IPS DF 6.9 (cell line): ENCODE data around the gene FAT1.
"Not testable (repeated sequence)": the region's sequence is repeated elsewhere in the genome, so short reads cannot be mapped to it uniquely, and the experiment has no call there.

Experiments
- DNase-seq: peaks from one replicate; pipeline ENCODE4 v3.0.0-alpha.2; 2013; ENCODE audit warnings: low read depth, low spot score
- H3K27ac ChIP-seq: one replicate; pipeline ENCODE4 v1.5.1; 2013; ENCODE audit warnings: low read length, control low read depth
- H3K27me3 ChIP-seq: 2 replicates; pipeline ENCODE4 v1.6.1; 2013; ENCODE audit warnings: mild to moderate bottlenecking, low read length; ENCODE audit not compliant: control insufficient read depth, insufficient read depth
- H3K36me3 ChIP-seq: 2 replicates; pipeline ENCODE4 v1.6.1; 2013; ENCODE audit warnings: low read length; ENCODE audit not compliant: control insufficient read depth, insufficient read depth
- H3K4me1 ChIP-seq: 2 replicates; pipeline ENCODE4 v1.6.1; 2013; ENCODE audit warnings: low read length; ENCODE audit not compliant: control insufficient read depth, insufficient read depth
- H3K4me3 ChIP-seq: 2 replicates; pipeline ENCODE4 v1.5.1; 2013; ENCODE audit warnings: mild to moderate bottlenecking, low read length
- H3K9me3 ChIP-seq: 2 replicates; pipeline ENCODE4 v1.6.1; 2013; ENCODE audit warnings: low read length, inconsistent platforms; ENCODE audit not compliant: control insufficient read depth, insufficient read depth
- WGBS: extraction: QIAGEN DNeasy Blood & Tissue Kit; methylation state at CpG from one replicate; pipeline ENCODE4 v1.1.7; 2013; ENCODE audit warnings: mixed read lengths, missing lambda C conversion rate; ENCODE audit not compliant: insufficient read length, insufficient coverage; 5-methylcytosine and 5-hydroxymethylcytosine counted together

The FAT1 gene

GRCh38 chr4:186762865-186763264 is 39.2 kb upstream of the FAT1 start:
- Histone ChIP-seq H3K36me3 (no peaks in the 10 kb centered on the region), H3K27ac (no peak overlapping the region), H3K27me3 (no peaks in the 10 kb centered on the region), H3K4me1 (no peaks in the 10 kb centered on the region; the same call in 1 of the 2 replicates), H3K9me3 (no peaks in the 10 kb centered on the region), H3K4me3 (no peak overlapping the region)
- no CpG with 5 or more reads among the region's 4 CpGs for WGBS
- no peak for DNase-seq

- Histone ChIP-seq H3K4me3 (no peak overlapping the region), H3K27ac (no peak overlapping the region), H3K9me3 (no peaks in the 10 kb centered on the region), H3K36me3 (no peaks in the 10 kb centered on the region), H3K27me3 (no peaks in the 10 kb centered on the region), H3K4me1 (no peaks in the 10 kb centered on the region; the same call in 1 of the 2 replicates)
- DNase-seq = no peak
- WGBS = no CpG with 5 or more reads among the region's 2 CpGs
Observed at GRCh38 chr4:186762361-186762760, 38.7 kb upstream of the FAT1 start.

GRCh38 chr4:186761956-186762355 is 38.3 kb upstream of the FAT1 start:
- no CpG with 5 or more reads among the region's 2 CpGs for WGBS
- not testable (repeated sequence) for H3K4me1 ChIP-seq

GRCh38 chr4:186761393-186761792 is 37.7 kb upstream of the FAT1 start:
- WGBS = no CpG with 5 or more reads among the region's 3 CpGs

More at GRCh38 chr4:186761956-186762355, 38.3 kb upstream of the FAT1 start:
- not testable (repeated sequence) for H3K36me3 ChIP-seq, H3K27ac ChIP-seq, H3K4me3 ChIP-seq, H3K27me3 ChIP-seq, H3K9me3 ChIP-seq, DNase-seq

GRCh38 chr4:186760576-186760975 is 36.9 kb upstream of the FAT1 start:
- WGBS = no CpG with 5 or more reads among the region's 6 CpGs
- no peaks in the 10 kb centered on the region for H3K27me3 ChIP-seq
- H3K4me3 ChIP-seq = no peak overlapping the region
- H3K4me1 ChIP-seq = no peaks in the 10 kb centered on the region; the same call in 1 of the 2 replicates
- no peak for DNase-seq
- H3K9me3 ChIP-seq = no peaks in the 10 kb centered on the region
- no peak overlapping the region for H3K27ac ChIP-seq
- no peaks in the 10 kb centered on the region for H3K36me3 ChIP-seq

More at GRCh38 chr4:186761393-186761792, 37.7 kb upstream of the FAT1 start:
- no peak overlapping the region for H3K4me3 ChIP-seq
- H3K27ac ChIP-seq = no peak overlapping the region
- no peak for DNase-seq
- no peaks in the 10 kb centered on the region for H3K36me3 ChIP-seq
- H3K9me3 ChIP-seq = no peaks in the 10 kb centered on the region
- H3K4me1 ChIP-seq = no peaks in the 10 kb centered on the region; the same call in 1 of the 2 replicates
- H3K27me3 ChIP-seq = no peaks in the 10 kb centered on the region

GRCh38 chr4:186759990-186760389 is 36.3 kb upstream of the FAT1 start:
- no peaks in the 10 kb centered on the region for H3K36me3 ChIP-seq
- H3K4me3 ChIP-seq = no peak overlapping the region
- no CpG with 5 or more reads among the region's 10 CpGs for WGBS
- no peaks in the 10 kb centered on the region for H3K27me3 ChIP-seq
- H3K9me3 ChIP-seq = no peaks in the 10 kb centered on the region
- no peaks in the 10 kb centered on the region for H3K4me1 ChIP-seq
- H3K27ac ChIP-seq = no peak overlapping the region
- no peak for DNase-seq

GRCh38 chr4:186758929-186759682 is 35.5 kb upstream of the FAT1 start:
- H3K36me3 ChIP-seq = no peaks in the 10 kb centered on the region
- H3K9me3 ChIP-seq = no peaks in the 10 kb centered on the region
- H3K27me3 ChIP-seq = no peaks in the 10 kb centered on the region
- no peaks in the 10 kb centered on the region for H3K4me1 ChIP-seq
- H3K4me3 ChIP-seq = no peak overlapping the region
- DNase-seq = no peak
- no peak overlapping the region for H3K27ac ChIP-seq
- WGBS = no CpG with 5 or more reads among the region's 35 CpGs

GRCh38 chr4:186757696-186758355 is 34.2 kb upstream of the FAT1 start:
- no peaks in the 10 kb centered on the region for H3K36me3 ChIP-seq
- H3K27ac ChIP-seq = no peak overlapping the region
- H3K4me1 ChIP-seq = no peaks in the 10 kb centered on the region
- no peaks in the 10 kb centered on the region for H3K9me3 ChIP-seq
- no peak overlapping the region for H3K4me3 ChIP-seq
- WGBS = 100% methylated on average over 1 of the region's 13 CpGs
- H3K27me3 ChIP-seq = no peaks in the 10 kb centered on the region
- no peak for DNase-seq

GRCh38 chr4:186756550-186756949 is 32.9 kb upstream of the FAT1 start:
- H3K9me3 ChIP-seq, H3K27me3 ChIP-seq, DNase-seq, H3K27ac ChIP-seq, H3K36me3 ChIP-seq, H3K4me1 ChIP-seq, H3K4me3 ChIP-seq: not testable (repeated sequence)
- no CpG with 5 or more reads among the region's 5 CpGs for WGBS

- WGBS = no CpG with 5 or more reads among the region's 8 CpGs
- Histone ChIP-seq H3K9me3 (no peaks in the 10 kb centered on the region), H3K36me3 (no peaks in the 10 kb centered on the region), H3K4me3 (no peak overlapping the region), H3K27me3 (no peaks in the 10 kb centered on the region), H3K4me1 (no peaks in the 10 kb centered on the region), H3K27ac (no peak overlapping the region)
- DNase-seq = no peak
Observed at GRCh38 chr4:186755550-186756519, 32.2 kb upstream of the FAT1 start.
